ENCODE measurements around the gene EML5.
"Not testable (repeated sequence)": the region's sequence is repeated elsewhere in the genome, so short reads cannot be mapped to it uniquely, and the experiment has no call there.

EML5 gene

DNA sequence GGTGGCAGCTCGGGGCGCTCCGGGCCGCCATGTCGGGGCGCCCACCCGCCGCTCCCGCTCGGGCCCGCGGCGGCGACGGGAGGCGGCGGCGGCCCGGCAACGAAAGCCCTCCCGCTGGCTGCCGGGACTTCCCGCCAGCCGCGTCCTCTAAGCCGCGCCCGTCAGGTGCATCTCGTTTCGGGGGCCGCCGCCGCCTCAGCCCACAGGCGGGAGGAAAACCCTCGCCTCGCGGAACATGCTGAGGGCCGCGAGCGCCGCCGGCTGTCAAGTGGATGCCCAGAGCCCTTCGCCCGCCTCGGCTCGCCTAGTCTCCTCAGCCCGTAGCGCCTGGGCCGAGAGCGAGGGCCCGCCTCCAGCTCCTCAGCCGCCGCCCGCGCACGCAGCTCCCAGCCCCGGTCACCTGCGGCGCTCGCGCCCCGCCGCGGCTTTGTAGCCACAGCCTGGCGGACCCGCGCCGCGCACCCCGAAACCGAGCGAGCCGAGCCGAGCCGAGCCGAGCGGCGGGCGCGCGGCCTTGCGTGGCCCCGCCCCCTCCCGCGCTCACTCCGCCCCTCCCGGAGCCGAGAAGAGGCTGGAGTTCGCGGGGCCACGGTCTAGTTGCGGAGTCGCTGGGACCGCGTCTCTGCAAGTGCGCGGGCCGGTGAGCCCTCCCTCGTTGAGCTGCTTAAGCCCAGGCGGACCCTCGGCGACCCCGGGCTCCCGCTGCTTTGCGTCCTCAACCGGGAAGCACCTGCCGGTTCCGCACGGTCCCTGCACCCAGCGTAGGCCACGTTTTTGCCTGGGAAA is at the start of gene EML5:
Gene EML5, minus strand, starts transcription at position 481 of the 786 bp plus-strand sequence. Its CDS starts 450 bp downstream, at position 31.
- DNase-seq: peak; percentile 84

DNA sequence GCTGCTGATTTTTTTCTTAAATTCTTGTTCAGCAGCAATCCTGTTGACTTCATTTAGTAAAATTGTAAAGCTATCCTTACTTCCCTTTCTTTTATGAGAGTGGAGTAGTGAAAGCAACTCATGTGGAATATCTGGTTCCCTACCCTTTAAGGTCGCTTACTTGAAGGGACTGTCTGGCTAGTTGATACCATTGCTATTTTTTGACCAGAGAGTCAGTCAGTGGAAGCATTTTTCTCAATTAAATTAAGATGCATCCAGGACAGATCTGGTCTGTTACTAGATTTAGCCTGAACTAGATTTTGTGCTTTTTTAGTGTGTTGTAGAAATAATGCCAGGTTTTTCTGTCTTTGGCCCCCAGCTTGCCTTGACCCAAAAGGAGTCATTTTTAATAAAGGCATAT is 49.7 kb upstream of the EML5 start:
- DNase-seq: no peak

GRCh38 chr14:88841741-88842140 is 49.0 kb upstream of the EML5 start:
- DNase-seq: no peak

- no peak for DNase-seq
Observed at GRCh38 chr14:88840926-88841325, 48.2 kb upstream of the EML5 start.

- DNase-seq: no peak
Observed at GRCh38 chr14:88838015-88838414, 45.3 kb upstream of the EML5 start.

DNA sequence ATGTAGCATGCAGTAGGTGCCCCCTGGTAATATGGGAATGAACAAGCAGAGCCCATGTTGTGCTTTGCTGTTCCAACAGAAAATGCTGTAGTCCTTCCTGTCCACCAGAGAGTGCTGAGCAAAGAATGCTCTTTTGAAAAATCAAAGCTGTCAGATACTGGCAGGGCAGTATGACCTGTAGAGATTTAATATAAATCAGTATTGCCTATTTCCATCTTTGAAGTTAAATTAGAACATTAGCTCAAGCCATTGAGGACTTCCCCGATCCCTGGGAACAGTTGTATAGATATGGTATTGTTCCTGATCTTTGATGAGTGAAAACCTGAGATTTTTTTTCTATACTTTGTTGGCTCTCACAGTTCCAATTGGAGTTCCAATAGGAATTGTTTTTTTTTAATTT is 44.7 kb upstream of the EML5 start:
- no peak for DNase-seq

DNA sequence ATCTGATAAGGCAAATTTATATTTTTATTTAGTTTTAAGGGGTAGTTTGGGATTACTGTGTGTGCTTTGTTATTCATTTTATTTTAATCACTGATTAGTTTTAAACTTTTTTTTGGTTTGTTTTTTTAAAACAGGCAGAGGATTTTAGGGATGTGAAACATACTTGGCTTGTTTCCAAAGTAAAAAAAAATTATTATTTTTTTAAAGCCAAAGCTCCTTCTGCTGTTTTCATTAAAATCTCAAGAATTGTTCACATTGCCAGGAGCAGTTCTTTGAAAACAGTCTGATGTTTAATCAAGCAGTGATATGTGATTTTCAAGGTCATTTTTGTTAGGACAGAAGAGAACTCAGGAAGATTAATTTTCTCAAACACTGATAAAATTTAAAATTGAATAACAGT is 42.9 kb upstream of the EML5 start:
- no peak for DNase-seq

GRCh38 chr14:88834883-88835431 is 42.2 kb upstream of the EML5 start:
- peak; percentile 50 for DNase-seq

DNA sequence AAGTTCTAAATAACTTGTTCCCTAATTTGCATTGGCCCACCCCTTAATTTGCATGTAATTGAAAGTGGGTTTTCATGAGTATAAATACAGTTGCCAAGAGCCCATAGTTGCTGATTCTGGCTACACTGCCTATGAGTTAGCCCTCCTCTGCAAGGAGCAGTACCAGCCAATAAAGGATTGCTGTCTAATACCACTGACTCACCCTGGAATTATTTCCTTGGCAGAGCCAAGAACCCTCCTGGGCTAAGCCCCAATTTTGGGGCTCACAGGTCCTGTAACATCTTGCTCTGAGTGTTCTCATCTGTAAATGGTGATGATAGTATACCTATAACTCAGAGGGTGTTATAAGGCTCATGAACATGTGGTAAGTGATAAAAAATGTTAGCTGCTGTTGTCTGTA is 38.5 kb upstream of the EML5 start:
- no peak for DNase-seq

DNA sequence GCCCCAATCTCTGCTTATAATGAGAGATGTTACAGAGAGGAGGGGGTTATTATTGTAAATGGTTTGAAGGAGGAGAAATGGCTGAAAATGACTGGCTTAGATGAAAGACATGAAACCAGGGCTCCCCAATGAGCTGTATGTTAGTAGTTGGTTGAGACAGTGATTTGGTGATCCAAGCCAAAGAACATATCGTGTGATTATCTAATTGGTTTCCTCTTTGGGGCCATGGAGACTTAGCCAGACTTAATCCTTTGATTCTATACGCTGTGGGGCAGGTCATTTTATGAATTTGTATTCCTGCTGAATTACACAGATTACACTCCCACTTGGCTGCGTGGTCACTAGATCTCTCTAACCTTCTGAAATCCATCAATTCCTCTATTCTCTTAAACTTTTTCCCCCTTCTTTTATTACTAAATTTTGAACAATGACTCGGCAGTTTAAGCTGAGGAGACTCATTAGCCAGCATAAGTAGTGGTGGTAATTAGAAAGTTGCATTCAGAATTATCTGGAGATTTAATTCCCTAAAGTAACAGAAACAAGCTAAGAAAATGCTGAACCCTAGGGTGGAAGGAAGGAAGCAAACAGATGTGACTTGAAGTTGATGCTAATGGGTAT is 37.0 kb upstream of the EML5 start:
- DNase-seq: no peak

GRCh38 chr14:88829188-88829587 is 36.4 kb upstream of the EML5 start:
- DNase-seq: no peak

- DNase-seq: no peak
Observed at GRCh38 chr14:88825503-88825902, 32.8 kb upstream of the EML5 start.

- no peak for DNase-seq
Observed at GRCh38 chr14:88825078-88825458, 32.3 kb upstream of the EML5 start.

GRCh38 chr14:88824314-88825077 is 31.7 kb upstream of the EML5 start, which contains the start of gene TTC8:
TTC8 (plus strand) TSS chr14:88824651; CDS start chr14:88824708, 57 bp downstream.
- peak; percentile 95 for DNase-seq

GRCh38 chr14:88823968-88824313 is 31.2 kb upstream of the EML5 start:
- DNase-seq: no peak

DNA sequence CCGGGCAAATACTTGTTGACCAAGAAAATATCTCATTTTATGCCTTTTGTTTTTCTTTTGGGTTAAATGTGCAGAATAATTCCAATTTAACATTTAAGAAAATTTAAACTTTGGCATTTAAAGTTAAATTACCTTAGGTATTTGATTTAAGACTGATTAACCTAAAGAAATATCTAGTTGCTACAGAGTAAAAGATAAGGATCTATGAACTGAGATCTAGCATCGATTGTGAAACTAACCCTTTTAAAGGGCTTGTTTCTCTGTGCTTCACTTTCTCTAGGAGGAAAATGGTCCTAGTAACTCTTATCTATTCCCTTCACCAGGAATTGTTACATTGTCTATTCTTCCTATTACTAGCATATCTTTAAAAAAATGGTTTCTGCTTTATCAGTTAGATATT is 29.1 kb upstream of the EML5 start:
- DNase-seq: no peak

DNA sequence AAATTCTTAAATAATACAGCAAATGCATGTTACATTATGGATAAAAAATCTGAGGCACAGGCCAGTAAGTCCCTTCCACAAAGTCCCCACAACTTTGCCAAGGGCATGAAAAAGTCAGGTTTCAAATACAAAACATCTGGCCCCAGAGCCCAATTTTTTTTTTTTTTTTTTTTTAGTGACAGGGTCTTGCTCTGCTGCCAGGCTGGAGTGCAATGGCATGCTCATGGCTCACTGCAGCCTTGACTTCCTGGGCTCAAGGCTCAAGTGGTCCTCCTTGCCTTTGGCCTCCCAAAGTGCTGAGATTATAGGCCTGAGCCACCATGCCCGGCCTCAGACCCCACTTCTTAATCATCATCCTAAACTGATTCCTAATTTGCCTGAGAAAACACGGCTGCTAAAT is 28.6 kb upstream of the EML5 start:
- DNase-seq: no peak

DNA sequence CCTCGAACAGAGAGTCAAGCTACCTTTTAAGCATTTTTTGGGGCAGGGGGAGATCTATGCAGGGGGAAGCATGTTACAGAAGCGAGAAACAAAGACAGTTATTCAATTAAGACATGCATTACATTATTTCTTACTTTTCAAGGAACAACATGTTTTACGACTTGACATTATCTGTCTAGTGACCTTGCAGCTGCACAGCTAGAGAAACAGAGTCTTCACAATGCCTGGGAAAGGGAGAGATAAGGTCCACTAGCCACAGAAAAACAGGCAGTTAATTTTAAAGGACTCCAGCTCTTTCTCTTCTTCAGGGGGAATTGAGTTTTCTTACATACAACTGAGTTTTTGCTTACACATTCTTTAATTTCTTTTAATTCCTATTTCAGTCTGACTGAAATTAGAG is 26.9 kb upstream of the EML5 start:
- DNase-seq: not testable (repeated sequence)

DNA sequence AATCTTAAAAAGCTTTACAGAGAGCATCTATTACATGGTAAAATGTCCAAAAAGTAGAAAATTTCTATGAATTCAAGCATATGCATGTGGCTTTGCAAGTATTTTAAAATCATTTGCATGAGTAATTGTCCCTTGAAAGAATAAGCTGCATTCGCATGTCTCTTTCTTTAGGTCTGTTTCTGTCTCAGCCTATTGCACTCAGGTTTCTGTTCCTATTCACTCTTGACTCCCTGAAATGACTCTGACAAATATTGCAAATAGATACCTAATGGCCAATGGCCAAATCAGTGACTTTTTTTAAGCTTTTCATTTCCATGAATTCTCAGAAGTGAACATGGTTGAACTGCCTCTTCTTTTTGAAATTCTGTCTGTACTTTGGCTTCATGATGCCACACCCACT is 25.3 kb upstream of the EML5 start:
- DNase-seq: no peak

GRCh38 chr14:88815980-88816379 is 23.2 kb upstream of the EML5 start:
- DNase-seq: no peak

GRCh38 chr14:88808359-88808758 is 15.6 kb upstream of the EML5 start:
- DNase-seq: no peak

DNA sequence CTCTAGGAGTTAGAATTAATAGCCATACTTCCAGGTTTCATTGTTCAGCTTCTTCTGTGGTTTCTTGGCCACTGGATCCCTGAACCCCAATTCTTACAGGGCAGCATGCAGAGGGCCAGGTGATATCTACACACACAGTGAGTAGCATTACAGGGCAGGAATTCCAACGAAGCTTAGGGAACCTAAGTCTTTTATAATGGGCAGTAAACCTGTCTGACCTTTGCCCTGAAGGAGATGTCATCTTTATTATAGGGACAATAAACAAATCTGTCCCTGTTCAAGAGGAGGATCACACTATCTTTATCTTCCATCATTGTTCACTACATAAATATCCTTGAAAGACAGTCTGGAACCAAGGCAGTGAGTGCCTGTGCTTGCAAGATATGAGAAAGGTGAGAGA is 11.7 kb upstream of the EML5 start:
- no peak for DNase-seq

GRCh38 chr14:88804035-88804434 is 11.3 kb upstream of the EML5 start:
- no peak for DNase-seq

- DNase-seq: no peak
Observed at GRCh38 chr14:88802596-88802995, 9.8 kb upstream of the EML5 start.
